ENCODE data around the gene ELL. TPM values are rescaled to one million over a fixed set of nuclear protein-coding genes. Genes with fewer than 3 reads are reported as not detected.

ELL gene
- total RNA-seq, 1 experiment from 2014 or later, result 14.6 TPM

DNA sequence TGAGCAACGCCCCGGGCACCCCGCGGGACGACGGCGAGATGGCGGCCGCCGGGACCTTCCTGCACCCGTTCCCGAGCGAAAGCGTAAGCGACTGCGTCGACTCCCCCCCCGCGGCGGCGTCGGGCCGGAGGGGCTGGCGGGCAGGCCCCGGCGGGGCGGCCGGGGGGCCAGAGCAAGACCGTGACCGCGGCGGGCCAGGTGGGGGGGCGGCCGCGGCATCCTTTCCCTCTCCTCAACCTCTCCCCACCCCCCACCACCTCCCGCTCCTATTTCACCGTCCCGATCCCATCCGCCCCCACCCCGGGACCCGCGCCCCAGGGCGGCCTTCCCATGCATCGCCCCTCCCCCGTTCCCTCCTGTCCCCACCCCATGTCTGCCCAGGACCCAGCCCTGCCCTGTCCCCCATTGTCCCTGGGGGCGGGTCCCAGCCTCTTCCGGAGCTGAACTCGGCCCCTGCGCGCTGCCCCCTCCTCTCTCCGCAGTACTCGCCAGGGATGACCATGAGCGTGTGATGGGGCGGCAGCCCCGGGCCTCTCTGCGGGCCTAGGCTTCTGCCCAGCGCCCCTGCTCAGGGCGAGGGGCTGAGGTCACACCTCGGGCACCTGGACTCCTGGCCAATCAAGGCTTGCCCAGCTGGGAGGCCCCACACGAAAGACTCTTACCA, 88.0 kb downstream of the ELL start:
- no peak overlapping the region for H2AFZ ChIP-seq
- H3K27me3 ChIP-seq (ENCODE audit: insufficient read depth, low read depth), result no peaks in the 10 kb centered on the region
- no peak overlapping the region for H3K4me2 ChIP-seq
- H3K9me3 ChIP-seq (ENCODE audit: insufficient read depth, low read depth), result no peaks in the 10 kb centered on the region
- no peaks in the 10 kb centered on the region for H3K9me2 ChIP-seq (ENCODE audit: insufficient read depth)
- H3K36me3 ChIP-seq (ENCODE audit: low read depth), result no peaks in the 10 kb centered on the region; the same call in 1 of the 2 replicates
- ChIA-PET CTCF (no interaction called here), POLR2A (ENCODE audit: unreplicated experiment) (no interaction called here)
- H3K27ac ChIP-seq, result no peak overlapping the region
- H3K79me2 ChIP-seq (ENCODE audit: low read depth), result peaks cover 8% of the 10 kb centered on the region; the same call in 1 of the 2 replicates
- no peak for DNase-seq
- H3K4me3 ChIP-seq, result no peak overlapping the region
- peaks cover 15% of the 10 kb centered on the region for H3K4me1 ChIP-seq (replicated peaks; ENCODE audit: insufficient read depth)
- TF ChIP-seq, protein P1, sequence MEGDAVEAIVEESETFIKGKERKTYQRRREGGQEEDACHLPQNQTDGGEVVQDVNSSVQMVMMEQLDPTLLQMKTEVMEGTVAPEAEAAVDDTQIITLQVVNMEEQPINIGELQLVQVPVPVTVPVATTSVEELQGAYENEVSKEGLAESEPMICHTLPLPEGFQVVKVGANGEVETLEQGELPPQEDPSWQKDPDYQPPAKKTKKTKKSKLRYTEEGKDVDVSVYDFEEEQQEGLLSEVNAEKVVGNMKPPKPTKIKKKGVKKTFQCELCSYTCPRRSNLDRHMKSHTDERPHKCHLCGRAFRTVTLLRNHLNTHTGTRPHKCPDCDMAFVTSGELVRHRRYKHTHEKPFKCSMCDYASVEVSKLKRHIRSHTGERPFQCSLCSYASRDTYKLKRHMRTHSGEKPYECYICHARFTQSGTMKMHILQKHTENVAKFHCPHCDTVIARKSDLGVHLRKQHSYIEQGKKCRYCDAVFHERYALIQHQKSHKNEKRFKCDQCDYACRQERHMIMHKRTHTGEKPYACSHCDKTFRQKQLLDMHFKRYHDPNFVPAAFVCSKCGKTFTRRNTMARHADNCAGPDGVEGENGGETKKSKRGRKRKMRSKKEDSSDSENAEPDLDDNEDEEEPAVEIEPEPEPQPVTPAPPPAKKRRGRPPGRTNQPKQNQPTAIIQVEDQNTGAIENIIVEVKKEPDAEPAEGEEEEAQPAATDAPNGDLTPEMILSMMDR (conservative IDR thresholded peaks at IDR 0.05), result no peak
- TSS peak; percentile 62 for BruUV-seq (replicated peaks)
- intact Hi-C loops (cut with micrococcal nuclease; ENCODE audit: unreplicated experiment), result no loop called here
- H4K20me1 ChIP-seq (ENCODE audit: insufficient read depth), result peaks cover 5% of the 10 kb centered on the region; the same call in 1 of the 2 replicates
- peaks cover 42% of the 10 kb centered on the region for H3F3A ChIP-seq (ENCODE audit: insufficient read depth, low read depth)

GRCh38 chr19:18433015-18433691, 88.7 kb downstream of the ELL start:
- Histone ChIP-seq H3K79me2 (ENCODE audit: low read depth) (peaks cover 8% of the 10 kb centered on the region; the same call in 1 of the 2 replicates), H3K27ac (no peak overlapping the region), H3K4me2 (no peak overlapping the region), H3K4me3 (no peak overlapping the region), H2AFZ (no peak overlapping the region), H3K36me3 (ENCODE audit: low read depth) (no peaks in the 10 kb centered on the region; the same call in 1 of the 2 replicates), H4K20me1 (ENCODE audit: insufficient read depth) (peaks cover 5% of the 10 kb centered on the region; the same call in 1 of the 2 replicates), H3K9me2 (ENCODE audit: insufficient read depth) (no peaks in the 10 kb centered on the region), H3F3A (ENCODE audit: insufficient read depth, low read depth) (peaks cover 34% of the 10 kb centered on the region; the same call in 1 of the 2 replicates), H3K27me3 (ENCODE audit: insufficient read depth, low read depth) (no peaks in the 10 kb centered on the region), H3K4me1 (replicated peaks; ENCODE audit: insufficient read depth) (peaks cover 8% of the 10 kb centered on the region; the same call in 1 of the 2 replicates), H3K9me3 (ENCODE audit: insufficient read depth, low read depth) (no peaks in the 10 kb centered on the region)
- POLR2A ChIA-PET (ENCODE audit: unreplicated experiment), result no interaction called here
- TF ChIP-seq, protein P1 (conservative IDR thresholded peaks at IDR 0.05), result no peak
- no peak for TF ChIP-seq EZH2 (IDR thresholded peaks at IDR 0.05; ENCODE audit: low read depth)
- no peak for DNase-seq
- intact Hi-C loops (cut with micrococcal nuclease; ENCODE audit: unreplicated experiment), result no loop called here
- CTCF ChIA-PET, result no interaction called here
- no TSS peak for BruUV-seq (replicated peaks)

GRCh38 chr19:18432275-18433014, 89.4 kb downstream of the ELL start:
- Histone ChIP-seq H3K27ac (no peak overlapping the region), H2AFZ (no peak overlapping the region)
- CTCF ChIA-PET, result no interaction called here

More at GRCh38 chr19:18432275-18433014, 89.4 kb downstream of the ELL start:
- Histone ChIP-seq H4K20me1 (ENCODE audit: insufficient read depth) (peaks cover 5% of the 10 kb centered on the region; the same call in 1 of the 2 replicates), H3K4me1 (replicated peaks; ENCODE audit: insufficient read depth) (peaks cover 7% of the 10 kb centered on the region; the same call in 1 of the 2 replicates), H3K9me2 (ENCODE audit: insufficient read depth) (no peaks in the 10 kb centered on the region), H3K4me3 (no peak overlapping the region), H3F3A (ENCODE audit: insufficient read depth, low read depth) (peaks cover 30% of the 10 kb centered on the region; the same call in 1 of the 2 replicates), H3K79me2 (ENCODE audit: low read depth) (peaks cover 8% of the 10 kb centered on the region; the same call in 1 of the 2 replicates), H3K27me3 (ENCODE audit: insufficient read depth, low read depth) (no peaks in the 10 kb centered on the region), H3K36me3 (ENCODE audit: low read depth) (no peaks in the 10 kb centered on the region; the same call in 1 of the 2 replicates), H3K9me3 (ENCODE audit: insufficient read depth, low read depth) (no peaks in the 10 kb centered on the region), H3K4me2 (no peak overlapping the region)
- POLR2A ChIA-PET (ENCODE audit: unreplicated experiment), result no interaction called here
- BruUV-seq (replicated peaks), result no TSS peak
- intact Hi-C loops (cut with micrococcal nuclease; ENCODE audit: unreplicated experiment), result no loop called here
- TF ChIP-seq, protein P1 (conservative IDR thresholded peaks at IDR 0.05), result no peak
- no peak for TF ChIP-seq EZH2 (IDR thresholded peaks at IDR 0.05; ENCODE audit: low read depth)
- DNase-seq, result no peak
